NT2/D1 (cell line): ENCODE measurements around the gene IL17C.

Experiments used
- SUZ12 ChIP-seq: IDR thresholded peaks from 2 replicates; pipeline ENCODE4 v1.6.1; 2011; ENCODE audit not compliant: insufficient read length, insufficient read depth; ENCODE audit errors: extremely low read depth
- YY1 ChIP-seq: IDR thresholded peaks from 2 replicates; pipeline ENCODE4 v1.6.1; 2011; ENCODE audit not compliant: insufficient read length, insufficient read depth
- ZNF274 ChIP-seq: IDR thresholded peaks from 2 replicates; pipeline ENCODE4 v1.6.1; 2011; ENCODE audit warnings: mild to moderate bottlenecking, low read depth, low read length

DNA sequence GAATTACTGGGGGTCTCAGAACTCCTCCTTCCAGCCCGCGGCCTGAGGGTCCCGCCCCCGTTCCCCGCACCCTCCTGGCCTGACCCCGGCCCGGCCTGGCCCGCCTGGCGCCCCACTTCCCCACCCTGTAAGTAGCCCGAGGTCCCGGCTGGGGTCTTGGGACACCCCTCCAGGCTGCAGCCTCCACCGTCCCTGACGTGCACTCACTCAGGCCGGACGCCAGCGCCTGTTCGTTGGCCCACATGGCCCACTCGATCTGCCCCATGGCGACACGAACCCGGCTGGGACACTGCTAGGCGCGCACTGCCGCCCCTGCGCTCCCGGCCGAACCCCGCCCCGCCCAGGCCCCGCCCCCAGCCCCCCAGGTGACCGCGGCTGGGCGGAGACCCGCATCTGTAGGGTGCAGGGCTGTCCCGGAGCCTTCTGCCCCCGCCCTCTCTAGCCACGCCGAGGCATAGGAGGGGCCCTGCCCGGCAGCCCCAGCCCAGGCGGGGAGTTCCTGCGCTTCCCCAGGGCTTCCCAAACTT lies 12.4 kb downstream of the IL17C start, which contains the start of gene CYBA:
- no peak for TF ChIP-seq SUZ12
- no peak for TF ChIP-seq YY1
- no peak for TF ChIP-seq ZNF274
